Measurements from ENCODE around the gene STAT5A.

DNA sequence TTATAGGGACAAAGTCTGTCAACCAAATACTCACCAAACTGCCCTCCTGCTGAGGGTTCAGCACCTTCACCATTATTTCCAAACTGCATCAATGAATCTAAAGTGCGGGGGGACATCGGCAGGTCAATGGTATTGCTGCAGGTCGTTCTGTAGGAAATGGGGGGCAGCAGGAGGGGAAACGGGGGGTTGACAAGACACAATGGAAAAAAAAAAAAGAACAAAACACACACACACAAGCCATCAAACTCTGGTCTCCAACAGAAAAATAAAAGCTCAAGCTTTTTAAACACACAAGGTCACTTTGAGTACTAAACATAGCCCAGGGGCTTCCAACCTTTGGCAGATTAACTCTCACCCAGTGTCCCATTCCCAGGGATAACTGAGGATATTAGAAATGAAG, 28.5 kb downstream of the STAT5A start:
- TF ChIP-seq CTCF (conservative IDR thresholded peaks at IDR 0.05; ENCODE audit: low read depth, low read length) = no peak
- TF ChIP-seq EZH2 (IDR thresholded peaks at IDR 0.05; ENCODE audit: borderline replicate concordance, low read depth, low read length, poor library complexity, severe bottlenecking) = no peak

All from A673 (cell line).